DOHH2 (cell line): Measurements from ENCODE around the gene GNAS-AS1.

Source experiments
- EZH2phosphoT487 ChIP-seq: fragments of 200-600 bp; sonication (generic); IDR thresholded peaks from 2 replicates; pipeline ENCODE4 v1.6.1; 2017; ENCODE audit warnings: borderline replicate concordance, mild to moderate bottlenecking, antibody characterized with exemption, low read length, moderate library complexity, mixed read lengths
- TF ChIP-seq, protein P1 (sequence below): fragments of 200-600 bp; sonication (generic); IDR thresholded peaks from one replicate; pipeline ENCODE4 v1.5.1; 2014; ENCODE audit warnings: antibody characterized with exemption, mild to moderate bottlenecking, low read depth, low read length; ENCODE audit not compliant: poor library complexity, severe bottlenecking

- TF ChIP-seq, protein P1, sequence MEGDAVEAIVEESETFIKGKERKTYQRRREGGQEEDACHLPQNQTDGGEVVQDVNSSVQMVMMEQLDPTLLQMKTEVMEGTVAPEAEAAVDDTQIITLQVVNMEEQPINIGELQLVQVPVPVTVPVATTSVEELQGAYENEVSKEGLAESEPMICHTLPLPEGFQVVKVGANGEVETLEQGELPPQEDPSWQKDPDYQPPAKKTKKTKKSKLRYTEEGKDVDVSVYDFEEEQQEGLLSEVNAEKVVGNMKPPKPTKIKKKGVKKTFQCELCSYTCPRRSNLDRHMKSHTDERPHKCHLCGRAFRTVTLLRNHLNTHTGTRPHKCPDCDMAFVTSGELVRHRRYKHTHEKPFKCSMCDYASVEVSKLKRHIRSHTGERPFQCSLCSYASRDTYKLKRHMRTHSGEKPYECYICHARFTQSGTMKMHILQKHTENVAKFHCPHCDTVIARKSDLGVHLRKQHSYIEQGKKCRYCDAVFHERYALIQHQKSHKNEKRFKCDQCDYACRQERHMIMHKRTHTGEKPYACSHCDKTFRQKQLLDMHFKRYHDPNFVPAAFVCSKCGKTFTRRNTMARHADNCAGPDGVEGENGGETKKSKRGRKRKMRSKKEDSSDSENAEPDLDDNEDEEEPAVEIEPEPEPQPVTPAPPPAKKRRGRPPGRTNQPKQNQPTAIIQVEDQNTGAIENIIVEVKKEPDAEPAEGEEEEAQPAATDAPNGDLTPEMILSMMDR: no peak
- TF ChIP-seq EZH2phosphoT487: no peak
These were observed 39.4 kb downstream of the GNAS-AS1 start for GRCh38 chr20:58811334-58811733.
